Ovary (tissue), 3 donors: ENCODE results near the gene C2CD3.

Experiments
- EP300 ChIP-seq: sonication (generic); formaldehyde crosslinking; IDR thresholded peaks from one replicate; pipeline ENCODE4 v1.6.1; 2017; ENCODE audit warnings: antibody characterized with exemption
- POLR2A ChIP-seq: fragments of 450-650 bp; IDR thresholded peaks from one replicate; pipeline ENCODE4 v1.6.1; 2017; ENCODE audit warnings: antibody characterized with exemption, mild to moderate bottlenecking, moderate library complexity
- TF ChIP-seq, protein P1 (sequence below), 3 donors: fragments of 450-650 bp in 2 of 3; fragments of 200-600 bp in 1 of 3; IDR thresholded peaks; one replicate each; pipeline versions ENCODE4 v1.5.1 to v1.8.0; 2016 to 2022; ENCODE audit warnings: antibody characterized with exemption in 3 of 3, mild to moderate bottlenecking in 1 of 3
- donor health status: DM: no; HTN: no; CAD: no.

DNA sequence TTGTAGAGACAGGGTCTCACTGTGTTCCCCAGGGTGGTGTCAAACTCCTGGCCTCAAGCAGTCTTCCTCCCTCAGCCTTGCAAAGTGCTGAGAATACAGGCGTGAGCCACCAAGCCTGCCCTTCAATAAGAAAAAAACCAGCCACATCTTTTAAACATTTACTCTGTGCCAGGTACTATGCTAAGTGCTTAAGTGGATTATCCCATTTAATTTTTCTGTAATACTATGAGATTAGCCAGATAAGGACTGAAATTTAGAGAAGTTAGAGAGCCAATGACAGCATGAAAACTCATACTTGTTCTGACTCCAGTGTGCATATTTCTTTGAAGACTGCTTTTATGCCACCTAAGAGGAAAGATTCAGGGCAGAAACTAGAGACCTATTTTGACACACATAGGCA is 35.9 kb upstream of the C2CD3 start:
- TF ChIP-seq, protein P1, sequence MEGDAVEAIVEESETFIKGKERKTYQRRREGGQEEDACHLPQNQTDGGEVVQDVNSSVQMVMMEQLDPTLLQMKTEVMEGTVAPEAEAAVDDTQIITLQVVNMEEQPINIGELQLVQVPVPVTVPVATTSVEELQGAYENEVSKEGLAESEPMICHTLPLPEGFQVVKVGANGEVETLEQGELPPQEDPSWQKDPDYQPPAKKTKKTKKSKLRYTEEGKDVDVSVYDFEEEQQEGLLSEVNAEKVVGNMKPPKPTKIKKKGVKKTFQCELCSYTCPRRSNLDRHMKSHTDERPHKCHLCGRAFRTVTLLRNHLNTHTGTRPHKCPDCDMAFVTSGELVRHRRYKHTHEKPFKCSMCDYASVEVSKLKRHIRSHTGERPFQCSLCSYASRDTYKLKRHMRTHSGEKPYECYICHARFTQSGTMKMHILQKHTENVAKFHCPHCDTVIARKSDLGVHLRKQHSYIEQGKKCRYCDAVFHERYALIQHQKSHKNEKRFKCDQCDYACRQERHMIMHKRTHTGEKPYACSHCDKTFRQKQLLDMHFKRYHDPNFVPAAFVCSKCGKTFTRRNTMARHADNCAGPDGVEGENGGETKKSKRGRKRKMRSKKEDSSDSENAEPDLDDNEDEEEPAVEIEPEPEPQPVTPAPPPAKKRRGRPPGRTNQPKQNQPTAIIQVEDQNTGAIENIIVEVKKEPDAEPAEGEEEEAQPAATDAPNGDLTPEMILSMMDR (IDR thresholded peaks at IDR 0.05): no peak
- TF ChIP-seq EP300 (no peak), POLR2A (no peak)
